Measurements from ENCODE around the gene KCNJ13.

GRCh38 chr2:232798187-232798586 lies 21.8 kb upstream of the KCNJ13 start:
- TF ChIP-seq, protein P1, sequence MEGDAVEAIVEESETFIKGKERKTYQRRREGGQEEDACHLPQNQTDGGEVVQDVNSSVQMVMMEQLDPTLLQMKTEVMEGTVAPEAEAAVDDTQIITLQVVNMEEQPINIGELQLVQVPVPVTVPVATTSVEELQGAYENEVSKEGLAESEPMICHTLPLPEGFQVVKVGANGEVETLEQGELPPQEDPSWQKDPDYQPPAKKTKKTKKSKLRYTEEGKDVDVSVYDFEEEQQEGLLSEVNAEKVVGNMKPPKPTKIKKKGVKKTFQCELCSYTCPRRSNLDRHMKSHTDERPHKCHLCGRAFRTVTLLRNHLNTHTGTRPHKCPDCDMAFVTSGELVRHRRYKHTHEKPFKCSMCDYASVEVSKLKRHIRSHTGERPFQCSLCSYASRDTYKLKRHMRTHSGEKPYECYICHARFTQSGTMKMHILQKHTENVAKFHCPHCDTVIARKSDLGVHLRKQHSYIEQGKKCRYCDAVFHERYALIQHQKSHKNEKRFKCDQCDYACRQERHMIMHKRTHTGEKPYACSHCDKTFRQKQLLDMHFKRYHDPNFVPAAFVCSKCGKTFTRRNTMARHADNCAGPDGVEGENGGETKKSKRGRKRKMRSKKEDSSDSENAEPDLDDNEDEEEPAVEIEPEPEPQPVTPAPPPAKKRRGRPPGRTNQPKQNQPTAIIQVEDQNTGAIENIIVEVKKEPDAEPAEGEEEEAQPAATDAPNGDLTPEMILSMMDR (IDR thresholded peaks at IDR 0.05), result no peak
- no peak for TF ChIP-seq POLR2A (IDR thresholded peaks at IDR 0.05)
